Gastrocnemius medialis (tissue), 4 donors: ENCODE results near the gene CFAP298.

Experiments used
- POLR2A ChIP-seq, 2 donors: fragments of 450-650 bp; IDR thresholded peaks; one replicate each; pipeline ENCODE4 v1.6.1; 2017; ENCODE audit warnings: antibody characterized with exemption in 2 of 2, mild to moderate bottlenecking in 2 of 2, moderate library complexity in 2 of 2
- TF ChIP-seq, protein P1 (sequence below), 5 experiments: fragments of 450-650 bp in 3 of 5; fragments of 200-600 bp in 2 of 5; sonication (generic) in 2 of 5; IDR thresholded peaks in 4 of 5; conservative IDR thresholded peaks in 1 of 5; 1 replicate in 4 of 5; 2 replicates in 1 of 5; pipeline ENCODE4 v1.5.1; 2016 to 2019; ENCODE audit warnings: antibody characterized with exemption in 5 of 5, mild to moderate bottlenecking in 3 of 5, moderate library complexity in 3 of 5

DNA sequence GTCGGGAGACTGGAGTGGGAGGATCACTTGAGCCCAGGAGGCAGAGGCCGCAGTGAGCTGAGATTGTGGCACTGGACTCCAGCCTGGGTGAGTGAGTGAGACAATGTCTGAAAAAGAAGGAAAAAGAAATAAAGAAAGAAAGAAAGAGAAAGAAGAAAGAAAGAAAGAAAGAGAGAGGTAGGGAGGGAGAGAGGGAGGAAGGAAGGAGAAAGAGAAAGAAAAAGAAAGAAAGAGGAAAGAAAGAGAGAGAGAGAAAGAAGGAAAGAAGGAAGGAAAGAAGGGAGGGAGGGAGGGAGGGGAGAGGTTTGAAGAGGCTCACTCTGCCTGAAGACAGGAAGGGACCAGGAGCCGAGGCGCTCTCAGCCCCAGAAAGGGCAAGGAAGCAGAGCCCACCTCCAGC lies 22.0 kb downstream of the CFAP298 start:
- TF ChIP-seq, protein P1, sequence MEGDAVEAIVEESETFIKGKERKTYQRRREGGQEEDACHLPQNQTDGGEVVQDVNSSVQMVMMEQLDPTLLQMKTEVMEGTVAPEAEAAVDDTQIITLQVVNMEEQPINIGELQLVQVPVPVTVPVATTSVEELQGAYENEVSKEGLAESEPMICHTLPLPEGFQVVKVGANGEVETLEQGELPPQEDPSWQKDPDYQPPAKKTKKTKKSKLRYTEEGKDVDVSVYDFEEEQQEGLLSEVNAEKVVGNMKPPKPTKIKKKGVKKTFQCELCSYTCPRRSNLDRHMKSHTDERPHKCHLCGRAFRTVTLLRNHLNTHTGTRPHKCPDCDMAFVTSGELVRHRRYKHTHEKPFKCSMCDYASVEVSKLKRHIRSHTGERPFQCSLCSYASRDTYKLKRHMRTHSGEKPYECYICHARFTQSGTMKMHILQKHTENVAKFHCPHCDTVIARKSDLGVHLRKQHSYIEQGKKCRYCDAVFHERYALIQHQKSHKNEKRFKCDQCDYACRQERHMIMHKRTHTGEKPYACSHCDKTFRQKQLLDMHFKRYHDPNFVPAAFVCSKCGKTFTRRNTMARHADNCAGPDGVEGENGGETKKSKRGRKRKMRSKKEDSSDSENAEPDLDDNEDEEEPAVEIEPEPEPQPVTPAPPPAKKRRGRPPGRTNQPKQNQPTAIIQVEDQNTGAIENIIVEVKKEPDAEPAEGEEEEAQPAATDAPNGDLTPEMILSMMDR (IDR thresholded peaks at IDR 0.05 in 4 of 5, conservative IDR thresholded peaks at IDR 0.05 in 1 of 5), result no peak
- no peak for TF ChIP-seq POLR2A (IDR thresholded peaks at IDR 0.05)
